Measurements from ENCODE around the gene ZRANB3.
"Not testable (repeated sequence)": the region's sequence is repeated elsewhere in the genome, so short reads cannot be mapped to it uniquely, and the experiment has no call there.

Gene ZRANB3

GRCh38 chr2:135311268-135311667 lies 219.8 kb downstream of the ZRANB3 start:
- Histone ChIP-seq H3K27me3 (replicated peaks; ENCODE audit: control insufficient read depth, insufficient read depth, low read length, poor library complexity, severe bottlenecking) (no peaks in the 10 kb centered on the region), H3K4me3 (ENCODE audit: insufficient read depth, low read depth, low read length, poor library complexity, severe bottlenecking) (no peak overlapping the region), H3K27ac (ENCODE audit: insufficient read depth, low read length, poor library complexity, severe bottlenecking) (no peak overlapping the region), H3K36me3 (ENCODE audit: control insufficient read depth, insufficient read depth, low read length) (no peaks in the 10 kb centered on the region), H3K9me3 (ENCODE audit: control insufficient read depth, low read length) (no peaks in the 10 kb centered on the region), H3K4me1 (ENCODE audit: control insufficient read depth, insufficient read depth, low read length, poor library complexity, severe bottlenecking) (no peaks in the 10 kb centered on the region)
- no peak for DNase-seq

DNA sequence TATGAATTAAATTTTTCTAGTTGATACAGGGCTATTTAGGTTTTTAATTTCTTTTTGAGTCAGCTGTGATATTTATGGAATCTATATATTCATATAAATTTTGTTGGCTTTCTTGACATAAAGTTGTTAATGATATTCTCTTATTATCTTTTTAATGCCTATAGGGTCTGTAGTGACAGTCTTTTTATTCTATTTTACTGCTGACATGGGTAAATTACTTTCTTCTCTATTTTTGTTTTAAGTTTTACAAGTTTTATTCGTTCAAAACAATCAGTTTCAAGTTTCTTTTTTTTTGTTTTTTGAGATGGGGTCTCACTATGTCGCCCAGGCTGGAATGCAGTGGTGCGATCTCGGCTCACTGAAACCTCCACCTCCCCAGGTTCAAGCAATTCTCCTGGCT lies 226.3 kb downstream of the ZRANB3 start:
- Histone ChIP-seq H3K4me1 (ENCODE audit: control insufficient read depth, insufficient read depth, low read length, poor library complexity, severe bottlenecking) (no peaks in the 10 kb centered on the region), H3K36me3 (ENCODE audit: control insufficient read depth, insufficient read depth, low read length) (no peaks in the 10 kb centered on the region), H3K9me3 (ENCODE audit: control insufficient read depth, low read length) (no peaks in the 10 kb centered on the region), H3K27me3 (replicated peaks; ENCODE audit: control insufficient read depth, insufficient read depth, low read length, poor library complexity, severe bottlenecking) (no peaks in the 10 kb centered on the region), H3K4me3 (ENCODE audit: insufficient read depth, low read depth, low read length, poor library complexity, severe bottlenecking) (no peak overlapping the region), H3K27ac (ENCODE audit: insufficient read depth, low read length, poor library complexity, severe bottlenecking) (no peak overlapping the region)
- no peak for DNase-seq

- DNase-seq: no peak
- Histone ChIP-seq H3K4me1 (ENCODE audit: control insufficient read depth, insufficient read depth, low read length, poor library complexity, severe bottlenecking) (no peaks in the 10 kb centered on the region), H3K27me3 (replicated peaks; ENCODE audit: control insufficient read depth, insufficient read depth, low read length, poor library complexity, severe bottlenecking) (no peaks in the 10 kb centered on the region), H3K9me3 (ENCODE audit: control insufficient read depth, low read length) (no peaks in the 10 kb centered on the region), H3K36me3 (ENCODE audit: control insufficient read depth, insufficient read depth, low read length) (no peaks in the 10 kb centered on the region), H3K4me3 (ENCODE audit: insufficient read depth, low read depth, low read length, poor library complexity, severe bottlenecking) (no peak overlapping the region), H3K27ac (ENCODE audit: insufficient read depth, low read length, poor library complexity, severe bottlenecking) (no peak overlapping the region)
Observed at GRCh38 chr2:135299658-135300244, 231.3 kb downstream of the ZRANB3 start.

DNA sequence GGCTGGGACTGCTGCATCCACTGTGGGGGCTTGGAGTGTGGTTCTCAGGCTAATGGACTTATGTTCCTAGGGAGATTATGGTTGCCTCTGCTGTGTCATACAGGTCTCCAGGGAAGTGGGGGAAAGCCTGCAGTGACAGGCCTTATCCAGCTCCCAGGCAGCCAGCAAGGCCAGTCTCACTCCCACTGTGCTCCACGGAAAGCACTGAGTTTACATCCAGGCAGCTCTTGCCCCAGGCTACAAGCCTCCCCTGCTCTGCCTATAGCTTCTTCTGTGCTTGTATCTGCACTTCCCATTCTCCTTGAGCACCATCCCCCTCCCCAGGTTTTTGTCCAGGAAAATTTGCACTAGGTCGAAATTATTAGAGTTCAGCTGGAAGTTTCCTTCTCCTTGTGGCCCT lies 231.9 kb downstream of the ZRANB3 start:
- H3K4me3 ChIP-seq (ENCODE audit: insufficient read depth, low read depth, low read length, poor library complexity, severe bottlenecking): no peak overlapping the region
- H3K27ac ChIP-seq (ENCODE audit: insufficient read depth, low read length, poor library complexity, severe bottlenecking): no peak overlapping the region
- H3K27me3 ChIP-seq (replicated peaks; ENCODE audit: control insufficient read depth, insufficient read depth, low read length, poor library complexity, severe bottlenecking): no peaks in the 10 kb centered on the region
- no peaks in the 10 kb centered on the region for H3K36me3 ChIP-seq (ENCODE audit: control insufficient read depth, insufficient read depth, low read length)
- DNase-seq: no peak
- no peaks in the 10 kb centered on the region for H3K9me3 ChIP-seq (ENCODE audit: control insufficient read depth, low read length)
- no peaks in the 10 kb centered on the region for H3K4me1 ChIP-seq (ENCODE audit: control insufficient read depth, insufficient read depth, low read length, poor library complexity, severe bottlenecking)

GRCh38 chr2:135287121-135287520 lies 243.9 kb downstream of the ZRANB3 start:
- not testable (repeated sequence) for DNase-seq; H3K4me3 ChIP-seq (ENCODE audit: insufficient read depth, low read depth, low read length, poor library complexity, severe bottlenecking); H3K9me3 ChIP-seq (ENCODE audit: control insufficient read depth, low read length); H3K4me1 ChIP-seq (ENCODE audit: control insufficient read depth, insufficient read depth, low read length, poor library complexity, severe bottlenecking); H3K27me3 ChIP-seq (replicated peaks; ENCODE audit: control insufficient read depth, insufficient read depth, low read length, poor library complexity, severe bottlenecking); H3K36me3 ChIP-seq (ENCODE audit: control insufficient read depth, insufficient read depth, low read length); H3K27ac ChIP-seq (ENCODE audit: insufficient read depth, low read length, poor library complexity, severe bottlenecking)

GRCh38 chr2:135285391-135285790 lies 245.6 kb downstream of the ZRANB3 start:
- Histone ChIP-seq H3K4me3 (ENCODE audit: insufficient read depth, low read depth, low read length, poor library complexity, severe bottlenecking) (no peak overlapping the region), H3K27ac (ENCODE audit: insufficient read depth, low read length, poor library complexity, severe bottlenecking) (no peak overlapping the region), H3K9me3 (ENCODE audit: control insufficient read depth, low read length) (no peaks in the 10 kb centered on the region), H3K4me1 (ENCODE audit: control insufficient read depth, insufficient read depth, low read length, poor library complexity, severe bottlenecking) (no peaks in the 10 kb centered on the region), H3K36me3 (ENCODE audit: control insufficient read depth, insufficient read depth, low read length) (no peaks in the 10 kb centered on the region), H3K27me3 (replicated peaks; ENCODE audit: control insufficient read depth, insufficient read depth, low read length, poor library complexity, severe bottlenecking) (no peaks in the 10 kb centered on the region)
- no peak for DNase-seq

DNA sequence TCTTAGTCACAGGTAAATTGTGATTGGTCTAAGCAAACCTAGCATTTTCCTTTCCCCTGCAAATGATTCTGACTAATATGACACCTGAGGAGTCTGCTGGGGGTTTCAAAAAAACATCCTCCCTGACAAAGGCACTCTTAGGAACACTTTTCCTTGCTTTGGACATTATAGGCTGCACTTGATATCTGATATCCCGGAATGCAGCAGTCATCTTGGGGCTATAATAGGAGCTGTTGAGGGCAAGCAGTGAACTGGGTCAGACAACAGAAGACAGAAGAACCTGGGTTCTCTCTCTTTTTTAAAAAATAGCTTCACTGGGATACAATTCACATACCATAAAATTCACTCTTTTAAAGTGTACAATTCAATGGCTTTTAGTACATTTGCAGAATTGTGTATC lies 249.6 kb downstream of the ZRANB3 start:
- no peaks in the 10 kb centered on the region for H3K4me1 ChIP-seq (ENCODE audit: control insufficient read depth, insufficient read depth, low read length, poor library complexity, severe bottlenecking)
- H3K36me3 ChIP-seq (ENCODE audit: control insufficient read depth, insufficient read depth, low read length): no peaks in the 10 kb centered on the region
- no peak overlapping the region for H3K27ac ChIP-seq (ENCODE audit: insufficient read depth, low read length, poor library complexity, severe bottlenecking)
- H3K4me3 ChIP-seq (ENCODE audit: insufficient read depth, low read depth, low read length, poor library complexity, severe bottlenecking): no peak overlapping the region
- no peak for DNase-seq
- H3K27me3 ChIP-seq (replicated peaks; ENCODE audit: control insufficient read depth, insufficient read depth, low read length, poor library complexity, severe bottlenecking): no peaks in the 10 kb centered on the region
- H3K9me3 ChIP-seq (ENCODE audit: control insufficient read depth, low read length): no peaks in the 10 kb centered on the region

GRCh38 chr2:135279209-135279608 lies 251.8 kb downstream of the ZRANB3 start:
- DNase-seq: no peak
- Histone ChIP-seq H3K27ac (ENCODE audit: insufficient read depth, low read length, poor library complexity, severe bottlenecking) (no peak overlapping the region), H3K36me3 (ENCODE audit: control insufficient read depth, insufficient read depth, low read length) (no peaks in the 10 kb centered on the region), H3K9me3 (ENCODE audit: control insufficient read depth, low read length) (no peaks in the 10 kb centered on the region), H3K27me3 (replicated peaks; ENCODE audit: control insufficient read depth, insufficient read depth, low read length, poor library complexity, severe bottlenecking) (no peaks in the 10 kb centered on the region), H3K4me3 (ENCODE audit: insufficient read depth, low read depth, low read length, poor library complexity, severe bottlenecking) (no peak overlapping the region), H3K4me1 (ENCODE audit: control insufficient read depth, insufficient read depth, low read length, poor library complexity, severe bottlenecking) (no peaks in the 10 kb centered on the region)

GRCh38 chr2:135276525-135276924 lies 254.5 kb downstream of the ZRANB3 start:
- no peak for DNase-seq
- Histone ChIP-seq H3K36me3 (ENCODE audit: control insufficient read depth, insufficient read depth, low read length) (no peaks in the 10 kb centered on the region), H3K4me1 (ENCODE audit: control insufficient read depth, insufficient read depth, low read length, poor library complexity, severe bottlenecking) (no peaks in the 10 kb centered on the region), H3K9me3 (ENCODE audit: control insufficient read depth, low read length) (no peaks in the 10 kb centered on the region), H3K27me3 (replicated peaks; ENCODE audit: control insufficient read depth, insufficient read depth, low read length, poor library complexity, severe bottlenecking) (no peaks in the 10 kb centered on the region), H3K27ac (ENCODE audit: insufficient read depth, low read length, poor library complexity, severe bottlenecking) (no peak overlapping the region), H3K4me3 (ENCODE audit: insufficient read depth, low read depth, low read length, poor library complexity, severe bottlenecking) (no peak overlapping the region)

- DNase-seq: no peak
- Histone ChIP-seq H3K9me3 (ENCODE audit: control insufficient read depth, low read length) (no peaks in the 10 kb centered on the region), H3K27me3 (replicated peaks; ENCODE audit: control insufficient read depth, insufficient read depth, low read length, poor library complexity, severe bottlenecking) (no peaks in the 10 kb centered on the region), H3K27ac (ENCODE audit: insufficient read depth, low read length, poor library complexity, severe bottlenecking) (no peak overlapping the region), H3K36me3 (ENCODE audit: control insufficient read depth, insufficient read depth, low read length) (no peaks in the 10 kb centered on the region), H3K4me3 (ENCODE audit: insufficient read depth, low read depth, low read length, poor library complexity, severe bottlenecking) (no peak overlapping the region), H3K4me1 (ENCODE audit: control insufficient read depth, insufficient read depth, low read length, poor library complexity, severe bottlenecking) (no peaks in the 10 kb centered on the region)
Observed at GRCh38 chr2:135271006-135271405, 260.0 kb downstream of the ZRANB3 start.

All from effector memory CD4-positive, alpha-beta T cell (primary cell).